GM12873 (cell line): Measurements from ENCODE around the gene CALD1.

Experiments
- CTCF ChIP-seq: IDR thresholded peaks from 2 replicates; pipeline ENCODE4 v1.5.1; 2012; ENCODE audit warnings: low read depth, mild to moderate bottlenecking, moderate library complexity, low read length, control low read depth; ENCODE audit not compliant: insufficient read depth; ENCODE audit errors: missing control alignments

The CALD1 gene

GRCh38 chr7:134927723-134928122 lies 148.3 kb downstream of the CALD1 start:
- TF ChIP-seq CTCF = no peak

GRCh38 chr7:134928554-134928953 lies 149.1 kb downstream of the CALD1 start:
- TF ChIP-seq CTCF = no peak

- no peak for TF ChIP-seq CTCF
Measured at GRCh38 chr7:134931487-134931886, 152.1 kb downstream of the CALD1 start.

GRCh38 chr7:134932707-134933370 lies 153.4 kb downstream of the CALD1 start:
- TF ChIP-seq CTCF = no peak

- TF ChIP-seq CTCF = no peak
Measured at GRCh38 chr7:134933460-134934068, 154.1 kb downstream of the CALD1 start.

GRCh38 chr7:134935701-134936100 lies 156.3 kb downstream of the CALD1 start:
- TF ChIP-seq CTCF = no peak

GRCh38 chr7:134936893-134937510 lies 157.6 kb downstream of the CALD1 start:
- no peak for TF ChIP-seq CTCF
